ENCODE results near the gene MMP7. TPM values are rescaled to one million over a fixed set of nuclear protein-coding genes. Genes with fewer than 3 reads are reported as not detected.

MMP7 gene
- total and polyA plus RNA-seq, 2 donors (not counting 1 experiment from before 2014, with no cell fraction given): not detected

GRCh38 chr11:102575012-102575411 lies 44.5 kb upstream of the MMP7 start:
- no peak overlapping the region for H3K27ac ChIP-seq (ENCODE audit: low read length in 2 of 2)
- no peak for TF ChIP-seq EZH2 (IDR thresholded peaks at IDR 0.05; ENCODE audit: borderline replicate concordance, insufficient read depth, low read depth, low read length, poor library complexity, severe bottlenecking)
- TF ChIP-seq CTCF (IDR thresholded peaks at IDR 0.05): no peak
- H3K4me1 Mint-ChIP-seq: peaks cover 16% of the 10 kb centered on the region
- H4K20me1 ChIP-seq (ENCODE audit: control insufficient read depth, insufficient read depth, low read length, poor library complexity, severe bottlenecking): no peaks in the 10 kb centered on the region
- no peak overlapping the region for H3K4me3 Mint-ChIP-seq
- no peak overlapping the region for H3K4me3 ChIP-seq (ENCODE audit: control extremely low read depth in 1 of 5, extremely low read depth in 1 of 5, insufficient read depth in 1 of 5, low read depth in 2 of 5, low read length in 4 of 5)
- H3K27ac Mint-ChIP-seq: no peak overlapping the region
- intact Hi-C loops (cut with micrococcal nuclease): no loop called here
- ATAC-seq (ENCODE audit: low read depth) (no peak), DNase-seq (no peak)
- H3K27me3 ChIP-seq (replicated peaks in 1 of 4; ENCODE audit: control extremely low read depth in 1 of 4, control insufficient read depth in 3 of 4, insufficient read depth in 4 of 4, low read length in 3 of 4): no peaks in the 10 kb centered on the region
- H3K4me2 ChIP-seq (replicated peaks; ENCODE audit: low read depth, low read length, poor library complexity, severe bottlenecking): no peak overlapping the region
- CTCF ChIA-PET: interaction anchor here (1.1 kb wide), 1 partner anchor 29 kb away, joined by 3 read pairs; no protein-coding TSS in a partner anchor
- no peaks in the 10 kb centered on the region for H3K27me3 Mint-ChIP-seq
- peaks cover 0 to 1% (median 0%) of the 10 kb centered on the region in 3 donors for H3K9me3 ChIP-seq (ENCODE audit: control extremely low read depth in 1 of 3, control insufficient read depth in 2 of 3, insufficient read depth in 1 of 3, low read length in 2 of 3)
- peaks cover 13 to 18% of the 10 kb centered on the region in 2 donors for H3K4me1 ChIP-seq (ENCODE audit: control insufficient read depth in 2 of 2, insufficient read depth in 2 of 2, low read length in 2 of 2)
- no peaks in the 10 kb centered on the region for H3K36me3 ChIP-seq (replicated peaks in 1 of 2; ENCODE audit: control extremely low read depth in 1 of 2, control insufficient read depth in 1 of 2, extremely low read depth in 1 of 2, insufficient read depth in 2 of 2, low read length in 1 of 2)
- 100% methylated on average over 2 of the region's 2 CpGs for WGBS (ENCODE audit: insufficient coverage)
- no peak overlapping the region for H2AFZ ChIP-seq (ENCODE audit: insufficient read depth, low read depth, low read length, poor library complexity, severe bottlenecking)
- H3K9me3 Mint-ChIP-seq (ENCODE audit: insufficient read depth): no peaks in the 10 kb centered on the region
- H3K79me2 ChIP-seq (ENCODE audit: control insufficient read depth, insufficient read depth, low read length): no peaks in the 10 kb centered on the region
- POLR2A ChIA-PET: no interaction called here
- no peak overlapping the region for H3K9ac ChIP-seq (ENCODE audit: low read length)

- no peak overlapping the region for H3K4me3 ChIP-seq (ENCODE audit: control extremely low read depth in 1 of 5, extremely low read depth in 1 of 5, insufficient read depth in 1 of 5, low read depth in 2 of 5, low read length in 4 of 5)
- TF ChIP-seq EZH2 (IDR thresholded peaks at IDR 0.05; ENCODE audit: borderline replicate concordance, insufficient read depth, low read depth, low read length, poor library complexity, severe bottlenecking) (no peak), CTCF (IDR thresholded peaks at IDR 0.05) (no peak)
- POLR2A ChIA-PET: no interaction called here
- intact Hi-C loops (cut with micrococcal nuclease): no loop called here
- Mint-ChIP-seq H3K4me1 (peaks cover 14% of the 10 kb centered on the region), H3K9me3 (ENCODE audit: insufficient read depth) (no peaks in the 10 kb centered on the region), H3K27me3 (no peaks in the 10 kb centered on the region), H3K27ac (no peak overlapping the region), H3K4me3 (no peak overlapping the region)
- H3K27me3 ChIP-seq (replicated peaks in 1 of 4; ENCODE audit: control extremely low read depth in 1 of 4, control insufficient read depth in 3 of 4, insufficient read depth in 4 of 4, low read length in 3 of 4): no peaks in the 10 kb centered on the region
- H2AFZ ChIP-seq (ENCODE audit: insufficient read depth, low read depth, low read length, poor library complexity, severe bottlenecking): no peak overlapping the region
- no peak overlapping the region for H3K9ac ChIP-seq (ENCODE audit: low read length)
- no peak for DNase-seq
- no CpG with 5 or more reads among the region's 2 CpGs for WGBS (ENCODE audit: insufficient coverage)
- no peaks in the 10 kb centered on the region for H4K20me1 ChIP-seq (ENCODE audit: control insufficient read depth, insufficient read depth, low read length, poor library complexity, severe bottlenecking)
- no peak overlapping the region for H3K27ac ChIP-seq (ENCODE audit: low read length in 2 of 2)
- peaks cover 1 to 3% (median 2%) of the 10 kb centered on the region in 3 donors for H3K9me3 ChIP-seq (ENCODE audit: control extremely low read depth in 1 of 3, control insufficient read depth in 2 of 3, insufficient read depth in 1 of 3, low read length in 2 of 3)
- no peak for ATAC-seq (ENCODE audit: low read depth)
- peaks cover 13 to 18% of the 10 kb centered on the region in 2 donors for H3K4me1 ChIP-seq (ENCODE audit: control insufficient read depth in 2 of 2, insufficient read depth in 2 of 2, low read length in 2 of 2)
- CTCF ChIA-PET: interaction anchor here (1.1 kb wide), 2 partner anchors 10 to 27 kb away, joined by 3 read pairs; no protein-coding TSS in a partner anchor
- no peaks in the 10 kb centered on the region for H3K36me3 ChIP-seq (replicated peaks in 1 of 2; ENCODE audit: control extremely low read depth in 1 of 2, control insufficient read depth in 1 of 2, extremely low read depth in 1 of 2, insufficient read depth in 2 of 2, low read length in 1 of 2)
- no peak overlapping the region for H3K4me2 ChIP-seq (replicated peaks; ENCODE audit: low read depth, low read length, poor library complexity, severe bottlenecking)
- H3K79me2 ChIP-seq (ENCODE audit: control insufficient read depth, insufficient read depth, low read length): no peaks in the 10 kb centered on the region
Measured at GRCh38 chr11:102573851-102574250, 43.3 kb upstream of the MMP7 start.
